D721Med (cell line): Measurements from ENCODE around the gene MYO18B.

ENCODE experiments used
- DNase-seq: peaks from one replicate; pipeline ENCODE4 v3.0.0; 2011; ENCODE audit warnings: low spot score; ENCODE audit not compliant: insufficient read length
- FAIRE-seq: peaks from 2 replicates; lab custom pipeline; 2011; peaks lifted over from hg19 to GRCh38; lab: Jason Lieb, UNC
- TF ChIP-seq, protein P1 (sequence below): IDR thresholded peaks from 2 replicates; pipeline ENCODE4 v1.5.1; 2012; ENCODE audit warnings: mild to moderate bottlenecking, control low read depth; ENCODE audit not compliant: insufficient read depth; ENCODE audit errors: missing control alignments

Gene MYO18B

DNA sequence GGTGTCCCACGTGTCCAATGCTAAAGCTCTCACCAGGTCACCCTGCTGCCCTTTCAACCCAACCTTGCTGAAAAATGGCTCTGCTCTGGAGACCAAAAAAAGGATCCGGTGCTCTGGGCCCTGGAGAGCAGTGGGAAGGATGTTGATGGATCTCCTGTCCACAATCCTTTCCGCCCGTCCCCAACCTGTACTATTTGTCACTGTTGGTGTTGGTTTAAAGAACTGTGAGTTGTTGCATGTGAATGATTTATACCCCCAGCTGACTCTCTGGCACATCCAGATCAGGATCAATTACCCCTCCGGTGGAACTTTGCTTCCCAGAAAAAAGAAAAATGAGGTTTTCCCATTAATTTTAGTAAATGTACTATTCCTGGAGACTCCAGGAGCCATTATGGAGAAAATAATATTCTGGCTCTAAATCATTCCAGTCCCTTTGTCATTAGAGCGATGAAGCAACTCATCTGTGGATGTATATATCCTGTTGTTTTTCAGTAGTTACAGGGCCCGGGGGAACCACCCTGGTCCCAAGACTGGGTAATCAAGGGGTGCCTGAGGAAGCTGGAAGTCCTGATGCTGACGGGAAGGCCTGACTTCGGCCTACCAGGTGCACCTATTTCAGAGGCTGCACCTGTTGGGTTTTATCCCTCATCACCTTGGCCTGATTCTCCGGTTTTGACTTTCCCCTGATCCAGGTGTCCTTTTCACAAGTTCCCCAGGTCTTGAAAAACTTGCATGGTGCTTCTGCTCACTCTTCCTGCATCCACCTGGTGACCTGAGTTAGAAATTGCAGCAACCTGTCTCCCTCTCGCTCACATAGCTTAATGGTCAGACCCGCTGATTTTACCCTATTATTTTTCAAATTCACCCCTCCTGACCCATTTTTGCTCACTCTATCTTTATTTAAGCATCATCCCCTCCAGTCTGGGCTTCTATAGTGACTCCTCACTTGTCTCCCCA is 218.1 kb downstream of the MYO18B start:
- DNase-seq (no peak), FAIRE-seq (no peak)
- TF ChIP-seq, protein P1, sequence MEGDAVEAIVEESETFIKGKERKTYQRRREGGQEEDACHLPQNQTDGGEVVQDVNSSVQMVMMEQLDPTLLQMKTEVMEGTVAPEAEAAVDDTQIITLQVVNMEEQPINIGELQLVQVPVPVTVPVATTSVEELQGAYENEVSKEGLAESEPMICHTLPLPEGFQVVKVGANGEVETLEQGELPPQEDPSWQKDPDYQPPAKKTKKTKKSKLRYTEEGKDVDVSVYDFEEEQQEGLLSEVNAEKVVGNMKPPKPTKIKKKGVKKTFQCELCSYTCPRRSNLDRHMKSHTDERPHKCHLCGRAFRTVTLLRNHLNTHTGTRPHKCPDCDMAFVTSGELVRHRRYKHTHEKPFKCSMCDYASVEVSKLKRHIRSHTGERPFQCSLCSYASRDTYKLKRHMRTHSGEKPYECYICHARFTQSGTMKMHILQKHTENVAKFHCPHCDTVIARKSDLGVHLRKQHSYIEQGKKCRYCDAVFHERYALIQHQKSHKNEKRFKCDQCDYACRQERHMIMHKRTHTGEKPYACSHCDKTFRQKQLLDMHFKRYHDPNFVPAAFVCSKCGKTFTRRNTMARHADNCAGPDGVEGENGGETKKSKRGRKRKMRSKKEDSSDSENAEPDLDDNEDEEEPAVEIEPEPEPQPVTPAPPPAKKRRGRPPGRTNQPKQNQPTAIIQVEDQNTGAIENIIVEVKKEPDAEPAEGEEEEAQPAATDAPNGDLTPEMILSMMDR, result no peak

DNA sequence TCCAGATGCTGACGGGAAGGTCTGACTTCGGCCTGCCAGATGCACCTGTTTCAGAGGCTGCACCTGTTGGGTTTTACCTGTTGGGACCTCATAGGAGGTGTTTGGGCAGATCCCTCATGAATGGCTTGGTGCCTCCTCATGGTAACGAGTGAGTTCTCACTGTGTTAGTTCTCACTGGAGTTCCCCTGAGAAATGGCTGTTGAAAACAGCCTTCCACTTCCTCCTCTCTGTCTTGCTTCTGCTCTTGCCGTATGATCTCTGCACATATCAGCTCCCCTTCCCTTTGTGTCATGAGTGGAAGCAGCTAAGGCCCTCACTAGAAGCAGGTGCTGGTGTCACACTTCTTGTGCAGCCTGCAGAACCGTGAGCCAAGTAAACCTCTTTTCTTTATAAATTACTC is 219.7 kb downstream of the MYO18B start:
- DNase-seq (no peak), FAIRE-seq (no peak)
- TF ChIP-seq, protein P1, result no peak

DNA sequence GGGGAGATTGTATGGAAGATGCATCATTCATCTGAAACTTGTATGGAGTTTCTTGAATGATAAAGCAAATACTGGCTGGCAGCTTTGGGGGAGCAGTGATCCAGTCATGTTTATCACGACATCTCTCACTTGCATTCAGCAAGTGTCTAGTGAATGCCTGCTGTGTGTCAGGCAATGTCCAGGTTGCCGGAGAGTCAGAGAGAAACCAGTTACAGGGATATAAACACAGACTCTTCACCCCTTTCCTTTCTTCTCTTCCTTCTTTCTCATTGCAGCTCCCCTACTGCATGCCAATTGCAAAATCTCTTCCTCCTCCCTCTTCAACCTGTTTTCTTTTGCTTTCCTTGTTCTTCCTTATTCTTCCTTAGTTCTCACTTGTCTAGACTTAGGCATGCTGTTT is 220.7 kb downstream of the MYO18B start:
- DNase-seq (no peak), FAIRE-seq (no peak)
- TF ChIP-seq, protein P1, result no peak

DNA sequence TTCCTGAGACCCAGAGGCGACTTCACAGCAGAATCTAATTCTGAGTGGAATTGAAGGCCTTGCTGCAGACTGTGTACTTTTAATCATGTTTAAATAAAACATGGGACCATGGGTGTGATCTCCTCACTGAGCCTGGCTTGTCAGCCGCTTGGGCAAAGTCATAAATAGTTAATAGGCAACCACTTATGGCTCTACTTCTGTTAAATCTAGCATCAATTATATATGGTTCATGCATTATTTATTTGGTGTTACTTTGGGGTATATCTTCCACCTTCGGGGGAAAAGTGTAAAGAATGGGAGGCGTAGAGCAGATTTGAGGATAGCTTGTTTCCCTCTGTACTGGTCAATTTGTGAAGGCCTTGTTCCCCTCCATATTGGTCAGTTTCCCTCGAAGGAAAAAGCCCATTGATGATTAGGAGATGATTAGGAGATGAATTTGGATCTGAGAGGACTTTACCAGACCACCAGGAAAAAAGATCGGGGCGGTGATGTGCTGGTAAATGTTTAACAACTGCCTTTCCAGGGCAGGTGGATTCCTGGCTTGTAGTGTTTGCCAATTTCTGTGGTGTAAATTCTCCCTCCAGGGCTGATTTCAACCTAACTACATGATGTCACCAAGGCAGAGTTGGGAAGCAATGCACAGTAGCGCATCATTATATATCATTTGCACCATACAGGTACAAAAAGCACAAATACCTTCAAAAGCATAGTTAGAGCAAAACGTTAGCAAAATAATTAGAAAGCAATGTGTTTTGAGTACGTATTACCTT is 223.2 kb downstream of the MYO18B start:
- no peak for DNase-seq
- TF ChIP-seq, protein P1, result no peak
- FAIRE-seq, result no peak

DNA sequence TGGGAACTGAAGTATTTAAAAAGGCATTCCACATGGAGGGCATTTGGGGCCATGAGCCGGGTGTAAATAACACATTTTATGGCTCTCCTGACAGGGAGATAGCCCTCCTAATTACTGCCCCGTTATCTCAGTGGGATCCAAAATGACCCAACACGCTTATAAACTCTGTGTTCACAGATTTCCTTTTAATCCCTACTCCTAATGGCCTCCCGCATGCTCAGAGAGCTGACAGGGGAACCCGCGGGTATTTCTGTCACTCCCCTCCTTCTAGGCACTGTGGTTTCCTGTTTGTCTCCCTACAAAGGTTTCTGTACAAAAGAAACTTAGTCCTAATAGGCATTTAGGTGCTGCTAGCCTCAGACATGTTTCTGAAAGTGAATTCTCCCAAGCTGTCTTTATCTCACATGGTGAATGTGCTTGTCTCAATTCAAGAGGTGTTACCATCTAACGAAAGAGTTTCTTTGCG is 224.5 kb downstream of the MYO18B start:
- TF ChIP-seq, protein P1, result no peak
- no peak for DNase-seq
- no peak for FAIRE-seq

DNA sequence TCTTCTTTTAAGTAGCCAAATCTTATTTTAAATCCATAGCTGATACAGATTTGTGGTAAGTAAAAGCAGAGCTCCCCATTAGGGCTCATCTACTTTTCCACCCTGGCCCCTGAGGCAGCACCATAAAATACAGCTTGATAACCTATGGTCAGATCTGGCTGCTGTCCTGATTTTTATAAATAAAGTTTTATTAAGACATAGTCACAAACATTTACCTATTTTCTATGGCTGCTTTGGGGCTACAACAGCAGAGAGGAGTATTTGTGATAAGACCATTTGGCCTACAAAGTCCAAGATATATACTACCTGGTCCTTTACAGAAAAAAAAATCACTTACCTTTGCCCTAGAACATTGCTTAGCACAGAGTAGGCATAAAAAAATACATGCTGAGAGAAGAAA is 227.3 kb downstream of the MYO18B start:
- TF ChIP-seq, protein P1, result no peak
- FAIRE-seq (no peak), DNase-seq (no peak)
